22Rv1 (cell line): ENCODE measurements around the gene CEACAM19.

Source experiments
- ZFX ChIP-seq: fragments of 450-650 bp; IDR thresholded peaks from 2 replicates; pipeline ENCODE4 v1.6.1; 2017; ENCODE audit warnings: antibody characterized with exemption, borderline replicate concordance
- TF ChIP-seq, protein P1 (sequence below): fragments of 450-650 bp; IDR thresholded peaks from 2 replicates; pipeline ENCODE4 v1.5.1; 2017; ENCODE audit warnings: mild to moderate bottlenecking

DNA sequence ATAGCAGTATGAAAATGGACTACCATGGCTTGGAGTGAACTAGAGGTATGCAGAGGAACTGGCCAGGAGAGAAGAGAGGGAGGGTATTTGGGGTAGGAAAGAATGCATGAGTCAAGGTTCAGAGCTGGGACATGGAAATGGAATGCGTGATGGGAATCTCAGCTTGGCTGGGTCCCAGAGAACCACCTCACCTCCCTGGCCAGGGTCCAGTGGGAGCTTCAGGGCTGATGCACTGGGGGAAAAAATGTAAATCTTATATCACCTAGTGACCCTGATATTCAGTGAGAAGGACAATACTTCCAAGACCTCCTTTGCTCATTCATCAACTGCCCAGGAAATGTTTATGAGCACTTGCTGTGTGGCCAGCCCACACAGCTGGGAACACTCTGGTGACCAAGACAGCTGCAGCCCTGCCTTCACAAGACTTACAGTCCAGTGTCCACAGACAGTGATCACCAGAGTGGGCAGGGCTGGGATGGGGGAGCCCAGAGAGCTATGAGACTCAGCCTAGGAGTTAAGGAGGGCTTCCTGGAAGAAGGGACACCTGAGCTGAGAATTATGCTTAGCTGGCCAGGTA, 45.1 kb upstream of the CEACAM19 start:
- TF ChIP-seq, protein P1, sequence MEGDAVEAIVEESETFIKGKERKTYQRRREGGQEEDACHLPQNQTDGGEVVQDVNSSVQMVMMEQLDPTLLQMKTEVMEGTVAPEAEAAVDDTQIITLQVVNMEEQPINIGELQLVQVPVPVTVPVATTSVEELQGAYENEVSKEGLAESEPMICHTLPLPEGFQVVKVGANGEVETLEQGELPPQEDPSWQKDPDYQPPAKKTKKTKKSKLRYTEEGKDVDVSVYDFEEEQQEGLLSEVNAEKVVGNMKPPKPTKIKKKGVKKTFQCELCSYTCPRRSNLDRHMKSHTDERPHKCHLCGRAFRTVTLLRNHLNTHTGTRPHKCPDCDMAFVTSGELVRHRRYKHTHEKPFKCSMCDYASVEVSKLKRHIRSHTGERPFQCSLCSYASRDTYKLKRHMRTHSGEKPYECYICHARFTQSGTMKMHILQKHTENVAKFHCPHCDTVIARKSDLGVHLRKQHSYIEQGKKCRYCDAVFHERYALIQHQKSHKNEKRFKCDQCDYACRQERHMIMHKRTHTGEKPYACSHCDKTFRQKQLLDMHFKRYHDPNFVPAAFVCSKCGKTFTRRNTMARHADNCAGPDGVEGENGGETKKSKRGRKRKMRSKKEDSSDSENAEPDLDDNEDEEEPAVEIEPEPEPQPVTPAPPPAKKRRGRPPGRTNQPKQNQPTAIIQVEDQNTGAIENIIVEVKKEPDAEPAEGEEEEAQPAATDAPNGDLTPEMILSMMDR, result no peak
- no peak for TF ChIP-seq ZFX
